ENCODE measurements around the gene HCRTR1.

HCRTR1 gene

DNA sequence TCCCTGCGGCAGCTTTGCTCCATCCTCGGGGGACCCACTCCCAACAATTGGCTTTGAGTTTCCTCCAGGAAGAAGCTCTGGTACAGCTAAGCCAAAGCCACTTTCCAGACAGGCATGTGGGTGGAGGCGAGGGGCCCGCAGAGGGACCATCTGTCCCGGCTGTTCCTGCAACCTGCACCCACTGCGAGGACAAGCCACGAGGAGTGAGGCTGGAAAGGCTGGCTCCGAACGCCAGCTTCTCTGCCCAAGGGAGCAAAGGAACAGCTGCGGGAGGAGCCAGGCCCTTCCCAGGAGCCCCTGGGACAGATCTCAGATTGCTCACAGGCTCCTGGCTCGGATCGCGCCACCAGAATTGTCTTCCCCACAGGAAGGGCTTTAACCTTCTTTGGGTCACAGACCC is 55.5 kb downstream of the HCRTR1 start:
- TF ChIP-seq, protein P1, sequence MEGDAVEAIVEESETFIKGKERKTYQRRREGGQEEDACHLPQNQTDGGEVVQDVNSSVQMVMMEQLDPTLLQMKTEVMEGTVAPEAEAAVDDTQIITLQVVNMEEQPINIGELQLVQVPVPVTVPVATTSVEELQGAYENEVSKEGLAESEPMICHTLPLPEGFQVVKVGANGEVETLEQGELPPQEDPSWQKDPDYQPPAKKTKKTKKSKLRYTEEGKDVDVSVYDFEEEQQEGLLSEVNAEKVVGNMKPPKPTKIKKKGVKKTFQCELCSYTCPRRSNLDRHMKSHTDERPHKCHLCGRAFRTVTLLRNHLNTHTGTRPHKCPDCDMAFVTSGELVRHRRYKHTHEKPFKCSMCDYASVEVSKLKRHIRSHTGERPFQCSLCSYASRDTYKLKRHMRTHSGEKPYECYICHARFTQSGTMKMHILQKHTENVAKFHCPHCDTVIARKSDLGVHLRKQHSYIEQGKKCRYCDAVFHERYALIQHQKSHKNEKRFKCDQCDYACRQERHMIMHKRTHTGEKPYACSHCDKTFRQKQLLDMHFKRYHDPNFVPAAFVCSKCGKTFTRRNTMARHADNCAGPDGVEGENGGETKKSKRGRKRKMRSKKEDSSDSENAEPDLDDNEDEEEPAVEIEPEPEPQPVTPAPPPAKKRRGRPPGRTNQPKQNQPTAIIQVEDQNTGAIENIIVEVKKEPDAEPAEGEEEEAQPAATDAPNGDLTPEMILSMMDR (IDR thresholded peaks at IDR 0.05; ENCODE audit: low read depth, low read length): no peak
- H3K4me3 ChIP-seq (replicated peaks in 1 of 2; ENCODE audit: low read depth in 2 of 2, low read length in 2 of 2): no peak overlapping the region
- DNase-seq (ENCODE audit: low read depth in 2 of 2): no peak

DNA sequence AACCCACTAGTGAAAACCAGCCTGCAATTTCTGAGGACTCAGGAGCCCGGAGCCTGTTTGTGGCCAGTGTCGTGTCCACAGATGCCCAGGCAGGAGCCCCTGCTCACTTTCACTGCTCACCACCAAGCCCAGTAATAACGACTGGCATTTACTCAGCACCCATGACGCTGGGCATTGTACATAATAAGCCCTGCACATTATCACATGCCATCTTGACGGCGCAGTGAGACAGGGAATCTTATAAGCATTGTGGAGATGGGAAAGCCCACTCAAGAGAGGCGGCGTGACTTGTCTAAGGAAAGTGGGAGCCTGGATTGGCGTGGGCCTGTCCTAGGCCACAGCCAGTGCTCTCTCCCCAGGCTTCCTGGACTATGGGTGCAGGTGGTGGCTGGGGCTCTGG is 55.9 kb downstream of the HCRTR1 start:
- no peak overlapping the region for H3K4me3 ChIP-seq (replicated peaks in 1 of 2; ENCODE audit: low read depth in 2 of 2, low read length in 2 of 2)
- DNase-seq (ENCODE audit: low read depth in 2 of 2): no peak
- TF ChIP-seq, protein P1 (IDR thresholded peaks at IDR 0.05; ENCODE audit: low read depth, low read length): no peak

DNA sequence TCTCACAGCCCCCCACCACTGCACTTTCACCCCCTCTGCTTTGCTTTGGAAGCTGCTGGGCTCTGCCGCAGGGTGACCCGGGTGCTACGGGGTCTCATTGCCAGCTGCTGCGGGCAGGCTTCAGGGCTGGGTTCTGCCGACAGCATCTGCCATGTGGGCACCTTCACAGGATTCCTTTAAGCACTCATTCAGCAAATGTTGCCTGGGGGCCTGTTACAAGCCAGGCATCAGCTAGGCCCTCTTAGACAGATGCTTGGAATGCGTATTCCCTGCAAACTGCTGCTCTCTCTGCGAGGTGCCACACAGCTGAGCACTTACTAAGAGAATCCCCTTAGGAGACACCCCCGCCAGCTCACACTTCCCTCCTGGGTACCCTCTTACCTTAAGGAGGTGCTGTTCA is 57.1 kb downstream of the HCRTR1 start:
- TF ChIP-seq, protein P1 (IDR thresholded peaks at IDR 0.05; ENCODE audit: low read depth, low read length): no peak
- no peak for DNase-seq (ENCODE audit: low read depth in 2 of 2)
- H3K4me3 ChIP-seq (replicated peaks in 1 of 2; ENCODE audit: low read depth in 2 of 2, low read length in 2 of 2): no peak overlapping the region

DNA sequence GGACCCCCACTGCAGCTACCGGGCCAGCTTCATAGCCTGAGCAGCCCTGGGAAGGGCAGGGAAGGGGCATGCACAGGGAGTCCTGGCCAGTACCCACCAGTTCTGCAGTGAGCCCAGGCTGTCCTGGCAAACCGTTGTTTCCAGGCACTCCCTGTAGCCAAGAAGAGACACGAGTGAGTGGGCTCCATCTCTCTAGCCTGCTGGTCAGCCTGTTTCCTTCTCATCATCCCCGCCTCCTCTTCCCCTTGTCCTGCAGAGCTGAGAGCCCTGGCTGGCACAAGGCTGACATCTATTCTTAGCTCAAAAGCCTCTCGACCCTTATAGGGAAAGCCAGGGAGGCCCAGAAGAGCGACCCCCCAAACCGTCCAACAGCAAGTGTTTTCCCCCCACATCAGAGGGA is 57.7 kb downstream of the HCRTR1 start:
- H3K4me3 ChIP-seq (replicated peaks in 1 of 2; ENCODE audit: low read depth in 2 of 2, low read length in 2 of 2): no peak overlapping the region
- DNase-seq (ENCODE audit: low read depth in 2 of 2): no peak
- TF ChIP-seq, protein P1 (IDR thresholded peaks at IDR 0.05; ENCODE audit: low read depth, low read length): no peak

DNA sequence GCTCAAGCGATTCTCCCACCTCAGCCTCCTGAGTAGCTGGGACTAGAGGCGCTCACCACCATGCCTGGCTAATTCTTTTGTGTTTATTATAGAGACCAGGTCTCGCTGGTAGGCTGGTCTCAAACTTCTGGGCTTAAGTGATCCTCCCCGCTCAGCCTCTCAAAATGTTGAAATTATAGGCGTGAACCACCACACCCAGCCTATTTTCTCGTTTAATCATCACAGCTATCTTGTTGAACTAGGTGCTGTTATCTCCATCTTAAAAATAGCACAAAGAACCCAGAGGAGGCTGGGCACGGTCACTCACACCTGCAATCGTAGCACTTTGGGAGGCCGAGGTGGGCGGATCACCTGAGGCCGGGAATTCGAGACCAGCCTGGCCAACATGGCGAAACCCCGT is 58.3 kb downstream of the HCRTR1 start:
- TF ChIP-seq, protein P1 (IDR thresholded peaks at IDR 0.05; ENCODE audit: low read depth, low read length): no peak
- no peak overlapping the region for H3K4me3 ChIP-seq (replicated peaks in 1 of 2; ENCODE audit: low read depth in 2 of 2, low read length in 2 of 2)
- no peak for DNase-seq (ENCODE audit: low read depth in 2 of 2)
